Dedifferentiated amniotic fluid mesenchymal stem cell (primary cell): ENCODE data around the gene TMEM59L.

Source experiments
- DNase-seq: peaks from one replicate; pipeline ENCODE4 v3.0.0-alpha.2; 2016; ENCODE audit errors: extremely low spot score

The TMEM59L gene

GRCh38 chr19:18608805-18609716, 3.6 kb upstream of the TMEM59L start:
- DNase-seq = no peak

- no peak for DNase-seq
Observed at GRCh38 chr19:18609717-18610051, 3.0 kb upstream of the TMEM59L start.

- DNase-seq = no peak
Observed at GRCh38 chr19:18610245-18610555, 2.5 kb upstream of the TMEM59L start.

GRCh38 chr19:18610556-18611326, 1.9 kb upstream of the TMEM59L start:
- no peak for DNase-seq

GRCh38 chr19:18611327-18612050, 1.2 kb upstream of the TMEM59L start:
- no peak for DNase-seq

GRCh38 chr19:18612051-18612771, 459 bp upstream of the TMEM59L start:
- no peak for DNase-seq

- no peak for DNase-seq
Observed at GRCh38 chr19:18613589-18614234, 1.0 kb downstream of the TMEM59L start.

- DNase-seq = no peak
Observed at GRCh38 chr19:18616023-18616422, 3.4 kb downstream of the TMEM59L start.

GRCh38 chr19:18617562-18617961, 4.9 kb downstream of the TMEM59L start:
- no peak for DNase-seq

GRCh38 chr19:18618236-18618635, 5.6 kb downstream of the TMEM59L start:
- DNase-seq = no peak

GRCh38 chr19:18620311-18620710, 7.6 kb downstream of the TMEM59L start:
- DNase-seq = no peak

GRCh38 chr19:18620902-18621301, 8.2 kb downstream of the TMEM59L start:
- DNase-seq = no peak

GRCh38 chr19:18626906-18627305, 14.2 kb downstream of the TMEM59L start:
- DNase-seq = no peak

- no peak for DNase-seq
Observed at GRCh38 chr19:18629166-18630088, 16.8 kb downstream of the TMEM59L start.

- no peak for DNase-seq
Observed at GRCh38 chr19:18633321-18633720, 20.7 kb downstream of the TMEM59L start.

GRCh38 chr19:18634612-18635297, 22.1 kb downstream of the TMEM59L start:
- no peak for DNase-seq

- DNase-seq = no peak
Observed at GRCh38 chr19:18635831-18636182, 23.1 kb downstream of the TMEM59L start.

- peak; percentile 91 for DNase-seq
Observed at GRCh38 chr19:18636183-18636968, 23.7 kb downstream of the TMEM59L start.
